GM12891 (cell line): Measurements from ENCODE around the gene DOCK7.

Experiments
- PAX5 ChIP-seq: IDR thresholded peaks from 2 replicates; pipeline ENCODE4 v1.6.1; 2011; ENCODE audit warnings: low read length, moderate library complexity, mild to moderate bottlenecking; ENCODE audit not compliant: insufficient read depth, severe bottlenecking
- POLR2A ChIP-seq: IDR thresholded peaks from 2 replicates; pipeline ENCODE4 v1.6.1; 2011; ENCODE audit warnings: low read depth, low read length, control low read depth
- POLR2AphosphoS5 ChIP-seq: IDR thresholded peaks from 2 replicates; pipeline ENCODE4 v1.6.1; 2011; ENCODE audit warnings: low read depth, low read length, control low read depth
- POU2F2 ChIP-seq: IDR thresholded peaks from 2 replicates; pipeline ENCODE4 v1.6.1; 2011; ENCODE audit warnings: low read depth, mild to moderate bottlenecking, control low read depth, low read length, moderate library complexity
- SPI1 ChIP-seq: IDR thresholded peaks from 2 replicates; pipeline ENCODE4 v1.6.1; 2011; ENCODE audit warnings: low read depth, low read length, control low read depth
- TAF1 ChIP-seq: IDR thresholded peaks from 2 replicates; pipeline ENCODE4 v1.6.1; 2011; ENCODE audit warnings: low read depth, low read length, control low read depth

GRCh38 chr1:62727656-62728407, 39.6 kb upstream of the DOCK7 start:
- TF ChIP-seq POLR2AphosphoS5 (no peak), POLR2A (no peak), TAF1 (no peak), SPI1 (no peak), PAX5 (no peak), POU2F2 (no peak)
